NCI-H2171 treated with DMSO at 0.1 percent for 48 hours (cell line): Measurements from ENCODE around the gene GET3.

Experiments
- DNase-seq: peaks from one replicate; lab custom pipeline; 2025; lab: John Stamatoyannopoulos, UW

GET3 gene

DNA sequence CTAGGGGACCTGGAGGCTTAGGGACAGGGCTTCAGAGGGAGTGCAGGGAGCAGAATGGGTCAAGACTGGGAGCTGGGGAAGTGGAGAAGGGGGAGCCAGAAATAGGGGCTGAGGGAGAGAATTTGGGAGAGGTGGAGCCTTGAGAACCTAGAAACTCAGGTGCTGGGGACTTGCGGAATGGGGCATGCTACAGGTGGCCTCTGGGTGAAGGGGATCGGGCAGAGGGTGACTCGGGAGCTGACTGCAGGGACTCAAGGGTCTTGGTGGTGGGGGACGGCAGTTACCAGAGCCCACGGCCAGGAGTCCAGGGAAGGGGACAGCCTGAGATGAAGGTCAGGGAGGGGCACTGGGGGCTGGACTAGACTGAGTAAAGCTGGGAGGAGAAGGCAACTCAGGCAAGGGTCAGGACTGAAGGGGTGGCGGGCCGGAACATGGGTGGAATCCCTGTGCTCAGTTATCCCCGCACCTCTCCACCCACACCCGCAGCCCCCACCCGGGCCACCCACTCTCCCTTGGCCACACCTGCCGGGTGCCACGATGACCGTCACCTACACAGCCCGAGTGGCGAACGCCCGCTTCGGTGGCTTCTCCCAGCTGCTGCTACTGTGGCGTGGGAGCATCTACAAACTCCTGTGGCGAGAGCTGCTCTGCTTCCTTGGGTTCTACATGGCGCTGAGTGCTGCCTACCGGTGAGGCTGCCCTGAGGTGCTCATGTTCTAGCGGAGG lies 14.9 kb downstream of the GET3 start:
- DNase-seq: no peak

DNA sequence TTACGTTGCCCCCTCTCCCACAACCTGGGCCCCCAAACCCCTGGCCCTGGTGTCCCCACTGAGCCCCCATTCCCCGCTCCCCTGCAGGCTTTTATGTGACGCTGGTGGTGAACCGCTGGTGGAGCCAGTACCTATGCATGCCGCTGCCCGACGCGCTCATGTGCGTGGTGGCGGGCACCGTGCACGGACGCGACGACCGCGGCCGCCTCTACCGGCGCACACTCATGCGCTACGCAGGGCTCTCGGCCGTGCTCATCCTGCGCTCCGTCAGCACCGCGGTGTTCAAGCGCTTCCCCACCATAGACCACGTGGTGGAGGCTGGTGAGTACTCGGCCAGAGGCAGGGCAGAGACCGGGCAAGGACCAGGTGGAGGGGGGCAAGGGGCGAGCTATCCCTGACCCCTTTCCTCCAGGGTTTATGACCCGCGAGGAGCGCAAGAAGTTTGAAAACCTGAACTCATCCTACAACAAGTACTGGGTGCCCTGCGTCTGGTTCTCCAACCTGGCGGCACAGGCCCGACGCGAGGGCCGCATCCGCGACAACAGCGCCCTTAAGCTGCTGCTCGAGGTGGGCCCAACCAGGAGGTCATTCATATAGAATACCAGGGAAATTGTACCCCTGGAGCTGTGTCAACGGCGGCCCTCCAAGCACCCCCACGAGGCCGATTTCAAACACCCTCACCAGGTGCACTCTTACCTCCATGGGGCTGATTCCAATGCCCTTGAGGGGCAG lies 17.3 kb downstream of the GET3 start:
- DNase-seq: no peak

DNA sequence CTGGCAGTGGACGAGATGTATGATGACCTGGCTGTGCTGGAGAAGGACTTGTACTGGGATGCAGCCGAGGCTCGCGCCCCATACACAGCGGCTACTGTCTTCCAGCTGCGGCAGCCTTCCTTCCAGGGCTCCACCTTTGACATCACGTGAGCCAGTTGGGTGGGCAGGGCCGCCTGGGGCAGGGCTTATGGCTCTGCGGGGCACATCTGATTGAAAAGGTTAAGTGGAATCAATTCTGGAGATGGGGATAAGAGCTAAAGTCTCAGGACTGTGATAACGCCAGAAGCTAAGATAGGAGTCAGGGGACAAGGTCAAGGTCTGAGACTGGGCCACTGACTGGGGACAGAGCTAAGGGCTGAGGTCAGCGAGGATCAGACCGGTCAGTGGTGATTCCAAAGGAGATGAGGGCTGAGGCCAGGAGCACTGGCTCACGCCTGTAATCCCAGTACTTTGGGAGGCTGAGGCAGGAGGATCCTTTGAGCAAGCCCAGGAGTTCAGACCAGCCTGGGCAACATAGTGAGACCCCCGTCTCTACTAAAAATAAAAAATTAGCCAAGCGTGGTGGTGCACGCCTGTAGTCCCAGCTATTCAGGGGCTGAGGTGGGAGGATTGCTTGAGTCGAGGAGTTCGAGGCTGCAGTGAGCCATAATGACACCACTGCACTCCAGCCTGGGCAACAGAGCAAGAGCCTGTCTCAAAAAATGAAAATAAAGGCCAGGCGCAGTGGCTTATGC lies 19.0 kb downstream of the GET3 start:
- no peak for DNase-seq

DNA sequence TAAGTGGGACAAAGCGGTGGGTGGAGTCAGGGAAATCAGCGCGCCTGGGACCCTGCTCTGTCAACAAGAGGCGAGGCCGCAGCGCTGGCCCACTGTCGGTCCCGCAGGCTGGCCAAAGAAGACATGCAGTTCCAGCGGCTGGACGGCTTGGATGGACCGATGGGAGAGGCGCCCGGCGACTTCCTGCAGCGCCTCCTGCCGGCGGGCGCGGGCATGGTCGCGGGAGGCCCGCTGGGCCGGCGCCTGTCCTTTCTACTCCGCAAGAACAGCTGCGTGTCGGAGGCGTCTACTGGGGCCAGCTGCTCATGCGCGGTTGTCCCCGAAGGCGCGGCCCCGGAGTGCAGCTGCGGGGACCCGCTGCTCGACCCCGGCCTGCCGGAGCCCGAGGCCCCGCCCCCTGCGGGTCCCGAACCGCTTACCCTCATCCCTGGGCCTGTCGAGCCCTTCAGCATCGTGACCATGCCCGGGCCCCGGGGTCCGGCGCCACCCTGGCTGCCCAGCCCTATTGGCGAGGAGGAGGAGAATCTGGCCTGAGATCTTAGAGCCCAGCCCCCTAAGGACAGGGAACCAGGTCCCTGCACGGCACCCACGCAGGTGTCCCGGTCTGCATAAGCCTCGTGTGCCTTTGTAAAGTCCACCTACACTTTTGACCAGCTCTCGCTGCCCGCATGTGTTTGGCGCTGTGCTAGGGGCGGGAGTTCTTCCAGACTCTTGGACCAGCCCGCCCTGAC lies 20.4 kb downstream of the GET3 start:
- DNase-seq: peak; percentile 54

DNA sequence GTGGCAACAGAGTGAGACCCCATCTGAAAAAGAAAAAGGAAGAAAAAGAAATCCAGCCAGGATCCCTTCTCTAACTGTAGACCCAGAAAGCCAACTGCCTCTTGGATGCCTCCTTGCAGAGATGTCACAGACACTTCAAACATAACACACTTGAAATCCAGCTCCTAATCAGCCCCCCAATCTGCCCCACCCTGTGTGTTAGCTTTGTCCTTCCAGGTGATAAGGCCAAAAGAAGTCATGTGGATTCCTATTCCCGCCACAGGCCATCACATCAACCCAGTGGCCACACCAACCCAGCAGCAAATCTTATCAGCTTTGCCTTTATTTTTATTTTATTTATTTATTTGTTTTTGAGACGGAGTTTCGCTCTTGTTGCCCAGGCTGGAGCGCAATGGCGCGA lies 22.4 kb downstream of the GET3 start:
- no peak for DNase-seq

DNA sequence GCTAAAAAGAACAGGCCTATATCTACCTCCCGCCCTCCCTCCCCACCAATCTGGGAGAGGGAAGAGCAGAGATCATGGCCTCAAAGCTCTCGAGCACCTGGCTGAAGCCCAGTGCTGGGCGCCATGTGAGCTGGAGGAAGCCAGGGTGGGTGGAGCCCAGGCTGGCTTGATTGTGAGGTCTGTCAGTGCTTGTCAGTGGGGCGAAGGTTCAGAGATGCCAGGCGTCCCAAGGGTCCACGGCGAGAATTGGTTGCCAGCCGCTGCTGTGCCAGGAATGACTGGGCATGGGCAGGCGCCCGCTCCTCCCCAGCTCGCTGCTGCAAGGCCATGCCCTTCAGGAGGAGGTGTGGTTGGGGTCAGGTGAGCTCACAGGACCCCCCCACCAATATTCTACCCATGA lies 25.8 kb downstream of the GET3 start:
- DNase-seq: no peak

DNA sequence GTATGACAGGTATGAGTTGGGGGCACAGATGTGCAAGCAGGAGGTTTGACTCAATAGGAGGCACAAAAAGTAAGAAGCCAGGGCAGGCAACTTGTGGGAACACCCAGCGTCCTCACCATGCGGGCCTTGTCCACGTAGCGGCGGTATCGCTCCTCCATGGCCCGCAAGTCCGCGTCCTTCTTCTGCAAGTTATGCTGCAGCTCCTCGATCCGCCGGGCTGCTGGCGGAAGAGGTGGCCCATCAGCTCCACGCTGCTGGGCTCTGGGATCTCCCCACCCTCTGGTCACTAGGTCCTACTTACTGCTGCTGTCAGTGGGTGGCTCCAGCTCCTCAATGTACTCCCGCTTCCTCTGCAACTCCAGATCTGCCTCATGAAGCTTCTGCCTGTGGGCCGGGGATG lies 27.4 kb downstream of the GET3 start:
- no peak for DNase-seq

DNA sequence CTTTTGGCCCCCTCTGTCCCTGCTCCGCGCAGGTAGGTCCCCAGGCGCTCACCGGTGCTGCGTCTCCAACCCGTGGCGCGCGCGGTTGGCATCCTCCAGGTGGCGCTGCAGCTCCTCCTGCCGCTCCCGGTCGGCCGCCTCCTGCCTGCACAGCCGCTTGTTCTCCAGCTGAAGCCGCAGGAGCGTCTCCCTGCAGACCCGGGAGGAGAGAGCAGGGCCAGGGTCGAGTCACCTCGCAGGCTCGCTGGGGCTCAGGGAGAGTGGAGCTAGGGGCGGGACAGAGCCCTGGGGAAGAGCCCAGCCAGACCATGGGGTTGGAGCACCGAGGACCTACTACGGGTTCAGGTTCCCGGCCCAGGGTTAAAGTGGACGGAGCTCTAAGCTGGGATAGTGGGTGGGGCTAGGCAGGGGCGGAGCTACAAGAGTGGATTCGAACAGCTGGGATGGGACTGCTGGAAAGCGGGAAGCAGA lies 28.8 kb downstream of the GET3 start:
- DNase-seq: no peak

DNA sequence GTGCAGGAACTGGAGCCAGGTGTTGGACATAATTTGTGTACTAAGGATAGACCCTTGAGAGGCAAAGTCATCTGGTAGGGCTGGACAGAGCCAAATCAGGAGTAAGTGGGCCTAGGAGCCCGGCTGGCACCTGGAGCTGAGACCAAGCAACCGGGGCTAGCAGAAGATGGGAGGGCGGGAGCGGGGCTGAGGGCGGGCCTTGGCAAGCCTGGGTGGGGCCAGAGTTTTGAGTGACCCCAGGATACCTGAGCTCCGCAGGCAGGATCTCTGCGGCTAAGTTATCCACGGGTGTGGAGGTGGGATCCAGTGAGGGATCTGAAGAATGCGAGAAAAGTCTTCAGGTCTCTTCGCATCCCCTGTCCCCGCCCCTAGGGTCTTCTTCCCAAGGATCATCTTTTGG lies 29.9 kb downstream of the GET3 start:
- DNase-seq: no peak

DNA sequence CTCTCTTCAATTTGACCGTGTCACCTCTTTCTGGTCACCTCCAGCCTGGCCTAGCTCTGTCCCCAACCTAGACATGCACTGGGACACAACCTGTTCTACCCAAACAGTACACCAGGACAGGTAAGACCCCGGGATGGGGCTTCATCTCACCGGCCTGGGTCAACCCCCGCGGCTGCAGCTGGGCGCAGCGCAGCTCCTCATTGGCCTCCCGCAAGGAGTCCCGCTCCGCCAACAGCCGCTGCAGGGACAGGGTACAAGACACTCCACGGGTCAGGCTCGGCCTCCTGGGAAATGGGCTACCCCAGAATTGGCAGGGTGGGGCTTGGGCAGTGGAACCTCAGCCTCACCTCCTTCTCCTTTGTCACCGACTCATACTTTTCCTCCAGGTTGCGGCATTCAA lies 30.4 kb downstream of the GET3 start:
- no peak for DNase-seq

DNA sequence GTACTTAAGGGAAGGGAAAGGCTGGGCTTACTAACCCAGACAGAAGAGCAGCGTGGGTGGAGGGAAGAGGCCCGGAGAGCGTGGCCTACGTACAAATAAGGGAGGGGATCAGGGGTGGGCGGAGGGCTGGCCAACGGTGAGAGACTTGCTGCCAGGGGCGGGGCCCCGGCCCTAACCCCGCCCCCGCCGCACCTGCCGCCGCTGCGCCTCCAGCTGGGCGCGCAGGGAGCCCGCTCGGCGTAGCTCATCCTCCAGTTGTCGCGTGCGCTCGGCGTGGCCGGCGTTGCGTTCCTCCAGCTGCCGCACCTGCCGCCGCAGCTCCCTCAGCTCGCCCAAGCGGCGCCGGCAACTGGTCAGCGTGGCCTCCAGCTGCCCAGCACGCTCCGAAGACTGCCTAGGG lies 32.4 kb downstream of the GET3 start:
- DNase-seq: no peak

DNA sequence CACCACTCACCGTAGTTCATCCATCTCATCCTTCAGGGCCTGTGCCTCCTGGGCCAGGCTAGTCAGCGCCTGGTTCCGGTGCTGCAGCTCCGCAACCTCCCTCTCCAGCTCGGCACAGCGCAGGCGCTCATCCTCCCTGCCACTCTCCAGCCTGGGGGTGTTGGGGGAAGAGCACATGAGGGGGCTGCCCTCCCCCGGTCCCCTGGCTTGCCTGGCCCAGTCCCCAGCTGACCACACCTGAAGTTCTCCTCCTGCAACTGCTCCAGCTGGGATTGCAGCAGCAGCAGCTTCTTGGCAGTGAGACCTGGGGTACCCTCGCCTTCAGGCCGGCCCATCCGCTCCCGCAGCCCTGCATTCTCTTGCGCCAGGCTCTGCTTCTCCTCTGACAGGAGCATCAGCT lies 33.6 kb downstream of the GET3 start:
- DNase-seq: no peak

DNA sequence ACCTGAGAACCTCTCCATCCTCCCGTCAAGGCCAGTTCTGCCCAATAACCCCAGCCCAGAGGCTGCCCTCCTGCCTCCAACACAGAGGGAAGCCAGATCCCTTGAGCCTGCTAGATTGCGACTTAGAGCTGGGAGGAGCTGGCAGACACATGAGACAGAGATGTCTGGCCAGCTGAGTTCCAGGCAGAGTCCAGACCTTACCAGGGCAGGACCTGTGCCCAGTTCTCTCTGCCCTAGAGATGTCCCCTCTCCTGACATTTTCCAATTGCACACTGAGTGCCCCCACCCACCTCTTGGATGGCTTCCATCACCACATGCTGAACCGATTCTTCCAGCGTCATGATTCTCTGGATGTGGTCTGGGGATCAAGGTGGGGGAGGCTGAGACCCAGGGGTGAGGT lies 35.0 kb downstream of the GET3 start:
- DNase-seq: no peak

DNA sequence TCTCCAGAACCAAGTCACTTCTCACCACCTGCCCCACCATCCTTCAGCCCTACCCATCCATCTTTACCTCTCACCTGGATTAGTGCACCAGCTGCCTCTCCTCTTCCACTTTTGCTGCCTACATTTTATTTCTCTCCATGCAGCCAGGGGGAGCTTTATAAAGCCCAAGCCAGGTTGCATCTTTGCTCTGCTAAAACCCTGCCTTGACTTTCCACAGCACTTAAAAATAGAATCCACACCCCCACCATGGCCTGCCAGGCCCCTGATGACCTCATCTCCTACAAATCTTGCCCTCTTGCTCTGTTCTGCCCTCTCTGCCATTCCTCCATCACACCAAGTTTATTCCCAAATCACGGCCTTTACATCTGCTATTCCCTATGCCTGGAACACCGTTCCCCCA lies 36.3 kb downstream of the GET3 start:
- peak; percentile 34 for DNase-seq

DNA sequence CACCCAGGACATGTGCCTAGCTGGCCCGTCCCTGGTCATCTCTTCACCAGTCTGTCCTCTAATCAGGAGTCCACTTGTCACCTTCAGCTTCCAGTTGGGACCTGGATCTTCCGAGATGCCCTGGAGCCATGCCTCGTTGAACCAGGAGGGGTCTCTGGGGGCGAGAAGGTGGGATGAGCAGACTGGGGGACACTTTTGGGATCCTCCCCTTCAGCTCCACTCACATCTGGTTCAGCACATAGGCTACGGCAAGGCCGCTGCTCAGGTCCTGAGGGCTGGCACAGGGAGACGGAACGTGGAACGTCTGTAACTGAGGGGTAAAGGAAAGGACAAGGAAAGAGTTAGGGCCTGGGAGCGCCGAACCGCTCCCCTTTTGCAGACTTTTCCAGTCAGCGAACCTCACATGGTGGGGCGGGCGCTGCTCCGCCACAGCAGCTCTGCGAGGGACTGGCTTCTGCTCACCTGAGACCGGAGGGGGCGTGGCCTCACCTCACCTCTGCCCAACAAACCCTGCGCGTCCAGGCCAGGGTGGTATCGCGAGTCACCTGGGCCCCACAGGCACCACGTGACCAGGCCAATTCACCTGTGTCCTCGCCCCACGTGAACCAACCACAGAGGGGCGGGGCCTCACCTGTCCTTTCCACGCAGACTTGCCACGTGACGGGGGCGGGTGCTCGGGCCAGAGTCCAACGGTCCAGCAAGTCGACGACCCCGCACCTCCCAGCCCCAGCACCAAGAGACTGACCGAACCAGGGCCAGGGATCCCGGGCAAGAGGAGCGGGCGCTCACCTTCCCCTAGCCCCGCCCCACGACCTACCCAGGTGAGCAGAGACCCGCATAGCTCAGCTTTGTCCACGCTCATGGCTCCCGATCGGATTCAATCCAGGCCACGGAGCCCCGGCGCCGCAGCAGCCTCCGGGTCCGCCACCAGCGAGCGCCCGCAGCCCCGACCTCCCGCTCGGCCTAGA lies 37.6 kb downstream of the GET3 start, which contains the start of gene HOOK2:
Gene HOOK2, minus strand, starts transcription at position 965 of the 968 bp plus-strand sequence. Its CDS starts 103 bp downstream, at position 862.
- peak; percentile 74 for DNase-seq

DNA sequence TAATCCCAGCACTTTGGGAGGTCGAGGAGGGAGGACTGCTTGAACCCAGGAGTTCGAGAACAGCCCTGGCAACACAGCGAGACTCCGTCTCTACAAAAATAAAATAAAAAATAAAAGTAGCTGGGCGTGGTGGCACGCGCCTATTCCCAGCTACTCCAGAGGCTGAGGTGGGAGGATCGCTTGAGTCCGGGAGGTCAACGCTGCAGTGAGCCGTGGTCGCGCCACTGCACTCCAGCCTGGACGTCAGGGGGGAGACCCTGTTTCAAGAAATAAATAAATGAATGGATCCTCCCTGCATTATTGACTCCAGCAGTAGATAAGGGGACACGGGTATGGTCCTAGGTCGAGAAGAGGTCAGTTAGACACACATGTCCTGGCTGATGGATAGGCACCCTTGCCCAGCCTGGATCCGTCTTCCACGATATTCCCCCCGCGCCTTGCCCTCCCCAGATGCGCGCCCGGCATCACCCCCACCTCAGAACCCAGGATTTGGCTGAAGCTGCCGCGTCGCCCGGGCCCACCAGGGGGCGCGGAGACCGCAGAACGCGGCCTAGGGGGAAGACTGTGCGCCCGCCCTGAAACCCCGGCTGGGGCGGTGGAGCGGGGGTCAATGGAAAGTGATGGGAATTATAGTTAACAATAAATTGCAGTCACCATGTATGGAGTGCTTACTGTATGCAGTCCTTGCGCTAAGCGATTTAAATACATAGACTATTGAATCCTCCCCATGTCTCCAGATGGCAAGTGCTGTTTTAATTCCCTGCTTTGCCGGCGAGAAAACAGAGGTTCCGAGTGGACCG lies 40.1 kb downstream of the GET3 start:
- peak; percentile 81 for DNase-seq

DNA sequence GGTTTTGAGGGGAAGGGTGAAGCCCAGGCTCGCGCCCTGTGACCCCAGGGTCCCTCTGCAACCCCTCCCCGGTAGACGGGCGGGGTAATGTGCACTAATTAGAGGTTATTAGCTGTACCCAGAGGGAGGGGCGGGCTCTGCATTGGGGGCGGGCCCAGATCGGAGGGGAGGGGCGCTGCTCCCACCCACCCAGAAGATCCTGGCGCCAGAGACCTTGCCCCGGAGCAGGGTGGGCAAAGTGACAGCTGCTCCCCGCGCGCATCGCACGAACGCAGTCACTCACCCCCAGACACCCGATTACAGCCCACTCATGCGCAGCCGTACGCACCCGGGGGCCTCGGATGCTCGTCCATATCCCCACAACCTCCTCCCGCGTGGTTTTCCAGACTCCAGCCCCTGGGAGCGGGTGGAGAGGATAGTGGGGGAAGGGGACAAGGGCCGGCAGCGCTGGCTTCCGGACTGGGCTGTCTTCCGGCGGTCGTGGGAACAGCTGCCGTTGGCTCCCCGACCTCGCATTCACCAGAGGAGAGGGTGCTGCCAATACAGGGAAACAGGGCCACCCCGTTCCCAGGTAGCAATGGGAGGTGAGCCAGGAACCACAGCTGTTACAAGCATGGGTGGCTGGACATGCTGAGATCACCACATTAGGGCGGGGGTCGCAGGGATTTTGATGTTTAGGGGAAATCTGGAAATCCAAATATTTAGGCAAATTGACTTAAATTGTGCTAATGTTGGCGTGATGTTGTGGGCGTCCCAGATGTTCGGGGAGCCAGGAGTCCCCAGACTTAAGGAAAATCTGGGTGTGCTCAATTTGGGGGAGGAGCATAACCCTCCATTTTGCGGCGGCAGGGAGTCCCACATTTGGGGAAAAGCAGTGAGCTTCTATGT lies 41.0 kb downstream of the GET3 start:
- peak; percentile 91 for DNase-seq

DNA sequence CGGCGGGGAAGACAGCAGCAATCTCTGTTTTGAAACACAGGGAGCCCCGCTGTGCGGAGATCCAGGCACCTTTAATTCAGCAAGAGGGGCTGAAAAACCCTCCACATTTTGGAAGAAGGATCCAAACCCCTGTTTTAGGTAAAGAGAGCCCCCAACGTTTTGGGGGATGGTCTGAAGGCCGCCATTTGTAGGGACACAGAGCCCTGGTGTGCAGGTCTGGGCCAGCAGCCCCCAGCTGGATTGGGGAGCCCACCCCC lies 41.5 kb downstream of the GET3 start:
- peak; percentile 66 for DNase-seq
